Brain microvascular endothelial cell (primary cell): ENCODE results near the gene SNED1.

Source experiments
- DNase-seq: peaks from one replicate; pipeline ENCODE4 v3.0.0-alpha.2; 2020
- H3K27ac ChIP-seq: fragments of 250-450 bp; sonication (Bioruptor Pico); 2 replicates; pipeline ENCODE4 v1.5.1; 2020; ENCODE audit warnings: mild to moderate bottlenecking, moderate library complexity
- H3K27me3 ChIP-seq: fragments of 250-450 bp; sonication (Bioruptor Pico); replicated peaks from 2 replicates; pipeline ENCODE4 v1.5.1; 2020; ENCODE audit warnings: mild to moderate bottlenecking
- H3K36me3 ChIP-seq: fragments of 250-450 bp; sonication (Bioruptor Pico); replicated peaks from 2 replicates; pipeline ENCODE4 v1.5.1; 2020; ENCODE audit warnings: mild to moderate bottlenecking
- H3K4me3 ChIP-seq: 2 replicates; pipeline ENCODE4 v1.5.1; 2011; ENCODE audit warnings: low read depth, mild to moderate bottlenecking, control low read depth, low read length, moderate library complexity
- in situ Hi-C: cut with HindIII; loops from 2 replicates; pipeline ENCODE4 v1.10.0; 2017; ENCODE audit warnings: low sequenced_read_pairs, low pct_ligation_motif_present
- TF ChIP-seq, protein P1 (sequence below): IDR thresholded peaks from 2 replicates; pipeline ENCODE4 v1.5.1; 2011; ENCODE audit warnings: low read depth, mild to moderate bottlenecking, moderate library complexity, low read length, control low read depth, inconsistent platforms; ENCODE audit errors: missing control alignments

The SNED1 gene

DNA sequence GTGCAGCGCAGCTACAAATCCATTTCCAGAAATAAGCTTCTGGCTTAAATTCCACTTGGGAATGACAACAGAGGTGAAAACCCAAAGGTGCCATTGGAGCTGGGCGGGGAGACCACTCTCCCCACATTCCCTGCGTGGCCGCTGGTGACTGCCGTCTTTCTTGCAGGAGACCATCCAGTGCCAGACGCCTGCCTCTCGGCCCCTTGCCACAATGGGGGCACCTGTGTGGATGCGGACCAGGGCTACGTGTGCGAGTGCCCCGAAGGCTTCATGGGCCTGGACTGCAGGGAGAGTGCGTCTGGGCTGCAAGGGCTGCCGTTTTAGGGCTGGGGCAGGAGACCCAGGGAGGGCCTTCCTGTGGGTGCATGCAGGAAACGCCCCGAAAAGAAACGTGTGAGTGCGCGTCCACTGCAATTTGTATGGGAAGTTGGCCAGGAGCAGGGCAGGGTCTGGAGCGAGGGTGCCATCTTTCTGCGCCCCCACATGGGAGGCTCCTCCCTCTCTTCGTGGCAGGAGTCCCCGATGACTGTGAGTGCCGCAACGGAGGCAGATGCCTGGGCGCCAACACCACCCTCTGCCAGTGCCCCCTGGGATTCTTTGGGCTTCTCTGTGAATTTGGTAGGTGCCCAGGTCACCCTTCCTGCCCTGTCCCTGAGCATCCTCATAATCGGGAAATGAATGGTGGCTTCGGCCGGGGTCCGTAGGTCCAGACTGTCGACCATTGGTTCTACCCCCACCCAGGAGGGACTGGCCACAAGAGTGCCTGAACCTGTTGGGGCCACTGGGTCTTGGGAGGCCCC lies 49.9 kb downstream of the SNED1 start:
- TF ChIP-seq, protein P1, sequence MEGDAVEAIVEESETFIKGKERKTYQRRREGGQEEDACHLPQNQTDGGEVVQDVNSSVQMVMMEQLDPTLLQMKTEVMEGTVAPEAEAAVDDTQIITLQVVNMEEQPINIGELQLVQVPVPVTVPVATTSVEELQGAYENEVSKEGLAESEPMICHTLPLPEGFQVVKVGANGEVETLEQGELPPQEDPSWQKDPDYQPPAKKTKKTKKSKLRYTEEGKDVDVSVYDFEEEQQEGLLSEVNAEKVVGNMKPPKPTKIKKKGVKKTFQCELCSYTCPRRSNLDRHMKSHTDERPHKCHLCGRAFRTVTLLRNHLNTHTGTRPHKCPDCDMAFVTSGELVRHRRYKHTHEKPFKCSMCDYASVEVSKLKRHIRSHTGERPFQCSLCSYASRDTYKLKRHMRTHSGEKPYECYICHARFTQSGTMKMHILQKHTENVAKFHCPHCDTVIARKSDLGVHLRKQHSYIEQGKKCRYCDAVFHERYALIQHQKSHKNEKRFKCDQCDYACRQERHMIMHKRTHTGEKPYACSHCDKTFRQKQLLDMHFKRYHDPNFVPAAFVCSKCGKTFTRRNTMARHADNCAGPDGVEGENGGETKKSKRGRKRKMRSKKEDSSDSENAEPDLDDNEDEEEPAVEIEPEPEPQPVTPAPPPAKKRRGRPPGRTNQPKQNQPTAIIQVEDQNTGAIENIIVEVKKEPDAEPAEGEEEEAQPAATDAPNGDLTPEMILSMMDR: no peak
- Histone ChIP-seq H3K27me3 (no peaks in the 10 kb centered on the region), H3K4me3 (no peak overlapping the region), H3K36me3 (no peaks in the 10 kb centered on the region), H3K27ac (no peak overlapping the region)
- DNase-seq: no peak
- in situ Hi-C loops: no loop called here

- no peaks in the 10 kb centered on the region for H3K27me3 ChIP-seq
Measured at GRCh38 chr2:241048949-241049343, 50.5 kb downstream of the SNED1 start.

GRCh38 chr2:241049739-241050623 lies 51.6 kb downstream of the SNED1 start:
- Histone ChIP-seq H3K4me3 (no peak overlapping the region), H3K36me3 (no peaks in the 10 kb centered on the region), H3K27ac (no peak overlapping the region), H3K27me3 (no peaks in the 10 kb centered on the region)
- in situ Hi-C loops: no loop called here
- DNase-seq: no peak
- TF ChIP-seq, protein P1: no peak

More at GRCh38 chr2:241048949-241049343, 50.5 kb downstream of the SNED1 start:
- Histone ChIP-seq H3K4me3 (no peak overlapping the region), H3K27ac (no peak overlapping the region), H3K36me3 (no peaks in the 10 kb centered on the region)
- in situ Hi-C loops: no loop called here
- TF ChIP-seq, protein P1: no peak
- no peak for DNase-seq

GRCh38 chr2:241050624-241051577 lies 52.5 kb downstream of the SNED1 start:
- no peak overlapping the region for H3K27ac ChIP-seq
- no peak for DNase-seq
- no peak overlapping the region for H3K4me3 ChIP-seq
- no peaks in the 10 kb centered on the region for H3K27me3 ChIP-seq
- in situ Hi-C loops: no loop called here
- no peaks in the 10 kb centered on the region for H3K36me3 ChIP-seq
- TF ChIP-seq, protein P1: no peak
